CD4-positive, alpha-beta T cell treated with Interleukin-12 subunit alpha and Interleukin-12 subunit beta, for 1 hour (primary cell): ENCODE data around the gene MAML3.

Experiments used
- DNase-seq: peaks from one replicate; pipeline ENCODE4 v3.0.0-alpha.2; 2020

The MAML3 gene

GRCh38 chr4:139887376-139887802 is 266.6 kb downstream of the MAML3 start:
- DNase-seq: no peak

- DNase-seq: no peak
Measured at GRCh38 chr4:139886798-139887197, 267.2 kb downstream of the MAML3 start.

- DNase-seq: no peak
Measured at GRCh38 chr4:139884438-139884837, 269.5 kb downstream of the MAML3 start.

- DNase-seq: no peak
Measured at GRCh38 chr4:139880841-139881240, 273.1 kb downstream of the MAML3 start.

GRCh38 chr4:139878050-139878449 is 275.9 kb downstream of the MAML3 start:
- no peak for DNase-seq

GRCh38 chr4:139876337-139876941 is 277.5 kb downstream of the MAML3 start:
- no peak for DNase-seq

- no peak for DNase-seq
Measured at GRCh38 chr4:139875411-139875825, 278.6 kb downstream of the MAML3 start.

GRCh38 chr4:139873111-139873860 is 280.7 kb downstream of the MAML3 start:
- DNase-seq: no peak

GRCh38 chr4:139872274-139872673 is 281.7 kb downstream of the MAML3 start:
- peak; percentile 10 for DNase-seq

GRCh38 chr4:139869810-139870209 is 284.2 kb downstream of the MAML3 start:
- DNase-seq: no peak

GRCh38 chr4:139866276-139866962 is 287.6 kb downstream of the MAML3 start:
- no peak for DNase-seq

- DNase-seq: no peak
Measured at GRCh38 chr4:139865537-139865936, 288.4 kb downstream of the MAML3 start.

GRCh38 chr4:139863531-139863930 is 290.5 kb downstream of the MAML3 start:
- DNase-seq: no peak

- DNase-seq: no peak
Measured at GRCh38 chr4:139861471-139861870, 292.5 kb downstream of the MAML3 start.

- no peak for DNase-seq
Measured at GRCh38 chr4:139860435-139861024, 293.5 kb downstream of the MAML3 start.

- no peak for DNase-seq
Measured at GRCh38 chr4:139859876-139860275, 294.1 kb downstream of the MAML3 start.

- no peak for DNase-seq
Measured at GRCh38 chr4:139858436-139859205, 295.4 kb downstream of the MAML3 start.

GRCh38 chr4:139857977-139858376 is 296.0 kb downstream of the MAML3 start:
- no peak for DNase-seq

GRCh38 chr4:139857021-139857420 is 297.0 kb downstream of the MAML3 start:
- peak; percentile 5 for DNase-seq

- no peak for DNase-seq
Measured at GRCh38 chr4:139854668-139855403, 299.1 kb downstream of the MAML3 start.

- no peak for DNase-seq
Measured at GRCh38 chr4:139853309-139853708, 300.7 kb downstream of the MAML3 start.
